Left kidney (tissue), 2 donors: Measurements from ENCODE around the gene PSMD9. TPM values are rescaled to one million over a fixed set of nuclear protein-coding genes. Genes with fewer than 3 reads are reported as not detected.

Experiments
- DNase-seq: peaks from one replicate; pipeline ENCODE4 v3.0.0-alpha.2; 2013
- polyA plus RNA-seq: library from polyadenylated mRNA; unstranded; fragments of 120-200 nt; gene quantifications from one replicate; pipeline ENCODE4 v1.2.1, GENCODE V29; 2013; ENCODE audit not compliant: insufficient read length

The PSMD9 gene
- polyA plus RNA-seq, 1 donor = 44.9 TPM

DNA sequence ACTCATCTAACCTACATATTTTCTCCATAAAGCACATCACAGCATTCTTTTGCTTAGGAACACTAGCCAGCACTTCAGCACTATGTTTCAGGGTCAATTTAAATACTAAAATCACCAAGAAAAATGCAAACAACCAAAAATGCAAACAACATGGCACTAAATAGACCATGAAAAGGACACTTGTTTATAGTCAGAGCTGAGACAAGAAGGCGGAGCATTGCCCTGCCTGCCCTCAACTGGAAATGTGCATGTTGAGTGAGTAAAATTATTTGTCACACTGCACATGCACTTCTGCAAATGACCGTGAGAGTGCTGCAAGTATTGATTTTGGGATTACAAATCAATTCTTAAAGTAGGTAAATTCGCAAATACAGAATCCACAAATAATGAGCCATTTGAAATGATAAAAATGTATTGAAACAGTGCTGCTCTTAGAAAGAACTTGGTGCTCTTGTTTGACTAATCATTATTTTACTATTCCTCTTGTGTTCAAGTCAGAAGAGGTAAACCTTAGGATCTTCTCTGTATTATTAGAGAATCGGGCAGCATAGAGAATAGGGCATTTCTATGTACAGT is 64.6 kb downstream of the PSMD9 start:
- DNase-seq = no peak

DNA sequence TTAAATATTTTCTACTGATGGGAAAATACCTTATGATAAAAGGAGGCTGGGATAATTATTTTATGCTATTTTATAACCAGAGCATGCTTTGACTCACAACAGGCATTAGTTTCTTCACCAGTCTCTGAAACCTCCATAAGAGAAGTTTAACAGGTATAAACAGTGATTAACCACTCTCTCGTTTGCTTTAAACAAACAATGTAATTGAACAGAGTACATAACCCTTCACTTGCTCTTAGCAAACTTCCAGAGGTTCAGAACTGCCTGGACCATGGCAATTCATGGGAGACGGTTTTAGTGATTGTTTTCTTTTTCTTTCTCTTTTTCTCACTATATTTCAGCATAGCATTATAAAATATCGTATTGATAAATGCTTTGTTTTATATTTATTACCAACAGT is 65.1 kb downstream of the PSMD9 start:
- DNase-seq = no peak

DNA sequence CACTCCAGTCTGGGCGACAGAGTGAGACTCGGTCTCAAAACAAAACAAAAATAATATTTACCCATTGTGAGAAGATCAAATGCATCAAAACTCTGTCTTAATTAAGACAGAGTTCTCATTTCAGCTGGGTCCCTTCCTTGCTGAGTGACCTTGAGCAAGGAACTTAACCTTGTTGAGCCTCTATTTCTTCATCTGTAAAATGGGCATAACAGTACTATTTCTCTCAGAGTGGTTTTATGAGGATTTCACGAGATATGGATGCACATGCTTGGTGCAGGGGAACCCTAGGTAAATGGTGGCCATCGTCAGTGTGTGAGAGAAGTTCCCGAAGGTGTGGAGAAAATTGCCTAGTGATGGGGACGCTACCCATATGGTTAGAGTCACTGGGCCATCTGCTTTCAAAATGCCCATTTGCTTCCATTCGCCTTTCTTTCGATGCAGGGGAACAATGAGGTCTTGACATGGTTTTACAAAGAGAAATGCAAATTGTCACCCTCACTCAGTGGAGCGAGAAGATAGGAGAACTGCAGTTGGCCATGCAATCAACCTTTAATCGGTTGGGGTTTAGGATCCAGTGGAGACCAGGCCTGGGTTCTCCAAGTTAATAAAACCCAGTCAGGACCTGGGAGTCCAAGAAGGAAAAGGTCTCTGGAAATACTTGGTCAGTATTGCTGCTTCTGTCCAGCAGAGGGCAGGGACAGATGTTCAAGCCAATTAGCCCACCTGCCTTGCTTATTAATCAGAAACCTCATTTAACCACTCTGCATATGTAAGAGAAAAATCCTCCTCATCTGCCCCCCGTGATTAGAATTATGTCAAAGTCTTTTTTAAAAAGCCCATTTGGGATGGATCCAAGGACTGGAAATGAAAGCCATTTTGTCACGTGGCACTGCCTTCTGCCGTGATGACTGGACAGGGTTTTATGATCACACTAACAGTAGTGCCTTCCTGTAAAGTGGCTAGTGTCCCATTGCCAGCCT is 67.0 kb downstream of the PSMD9 start:
- no peak for DNase-seq

DNA sequence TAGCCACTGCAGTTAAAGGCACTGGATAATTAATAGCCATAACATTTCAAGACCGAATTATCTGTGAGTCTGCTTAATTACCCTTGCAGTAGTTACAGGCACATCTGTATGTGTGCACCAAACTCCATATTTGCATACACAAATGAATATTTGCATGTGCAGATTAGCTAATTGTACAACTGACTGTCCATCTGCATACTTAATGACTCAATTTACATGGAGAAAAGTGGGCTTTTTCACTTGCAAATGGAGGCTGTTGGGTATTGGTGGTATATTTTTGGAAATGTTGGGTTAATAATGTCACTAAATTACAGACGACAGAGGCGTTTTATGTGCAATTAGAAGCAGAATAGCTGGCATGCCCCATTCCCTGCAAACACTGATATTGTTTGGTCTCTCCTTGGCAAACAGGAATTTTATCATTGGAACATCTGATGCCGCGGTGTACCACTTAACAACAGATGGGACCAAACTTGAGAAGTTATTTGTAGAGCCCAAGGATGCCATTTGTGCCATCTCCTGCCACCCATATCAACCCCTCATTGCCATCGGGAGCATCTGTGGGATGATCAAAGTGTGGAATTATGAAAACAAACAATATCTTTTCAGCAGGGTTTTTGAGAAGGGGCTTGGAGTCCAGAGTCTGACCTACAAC is 69.4 kb downstream of the PSMD9 start:
- DNase-seq = no peak

DNA sequence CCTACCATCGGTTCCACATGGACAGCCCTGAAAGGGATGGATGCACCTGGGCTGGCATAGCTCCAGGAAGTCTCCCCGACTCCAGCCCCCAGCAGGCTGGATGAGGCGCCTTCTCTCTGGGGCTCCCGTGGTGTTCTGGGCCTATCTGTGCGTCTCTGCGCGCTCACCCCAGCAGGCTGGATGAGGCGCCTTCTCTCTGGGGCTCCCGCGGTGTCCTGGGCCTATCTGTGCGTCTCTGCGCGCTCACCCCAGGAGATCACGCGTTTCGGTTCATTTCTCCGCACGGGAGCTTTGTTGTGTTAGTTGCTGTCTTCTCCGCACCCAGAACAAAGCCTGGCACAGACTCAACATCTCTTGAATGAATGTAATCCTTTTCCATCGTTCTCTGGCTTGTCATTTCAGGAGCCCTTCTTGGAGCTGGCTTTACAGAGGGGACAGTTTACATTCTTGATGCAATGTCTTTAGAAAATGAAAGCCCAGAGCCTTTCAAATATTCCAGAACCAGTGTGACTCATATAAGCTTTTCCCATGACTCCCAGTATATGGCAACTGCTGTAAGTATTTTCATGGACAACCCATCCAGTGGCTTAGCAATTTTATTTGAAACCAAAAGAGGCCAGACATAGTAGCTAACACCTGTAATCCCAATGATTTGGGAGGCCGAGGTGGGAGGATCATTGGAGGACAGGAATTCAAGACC is 70.1 kb downstream of the PSMD9 start:
- DNase-seq = no peak

DNA sequence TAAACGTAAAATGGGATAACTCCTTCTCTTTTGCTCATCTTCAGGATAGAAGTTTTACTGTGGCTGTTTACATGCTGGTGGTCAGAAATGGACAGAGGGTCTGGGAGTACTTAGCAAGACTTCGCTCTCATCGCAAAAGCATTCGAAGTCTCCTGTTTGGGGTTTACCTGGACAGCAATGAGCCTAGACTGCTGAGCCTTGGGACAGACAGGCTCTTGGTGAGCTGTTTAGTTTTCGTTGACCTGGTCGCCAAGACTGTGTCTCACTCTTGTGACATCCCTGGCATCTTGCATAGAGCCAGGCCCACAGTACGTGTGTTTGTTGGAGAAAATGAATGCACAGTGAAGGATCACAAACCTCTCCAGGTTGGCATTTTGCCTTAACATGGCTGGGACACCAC is 72.0 kb downstream of the PSMD9 start:
- DNase-seq = no peak

DNA sequence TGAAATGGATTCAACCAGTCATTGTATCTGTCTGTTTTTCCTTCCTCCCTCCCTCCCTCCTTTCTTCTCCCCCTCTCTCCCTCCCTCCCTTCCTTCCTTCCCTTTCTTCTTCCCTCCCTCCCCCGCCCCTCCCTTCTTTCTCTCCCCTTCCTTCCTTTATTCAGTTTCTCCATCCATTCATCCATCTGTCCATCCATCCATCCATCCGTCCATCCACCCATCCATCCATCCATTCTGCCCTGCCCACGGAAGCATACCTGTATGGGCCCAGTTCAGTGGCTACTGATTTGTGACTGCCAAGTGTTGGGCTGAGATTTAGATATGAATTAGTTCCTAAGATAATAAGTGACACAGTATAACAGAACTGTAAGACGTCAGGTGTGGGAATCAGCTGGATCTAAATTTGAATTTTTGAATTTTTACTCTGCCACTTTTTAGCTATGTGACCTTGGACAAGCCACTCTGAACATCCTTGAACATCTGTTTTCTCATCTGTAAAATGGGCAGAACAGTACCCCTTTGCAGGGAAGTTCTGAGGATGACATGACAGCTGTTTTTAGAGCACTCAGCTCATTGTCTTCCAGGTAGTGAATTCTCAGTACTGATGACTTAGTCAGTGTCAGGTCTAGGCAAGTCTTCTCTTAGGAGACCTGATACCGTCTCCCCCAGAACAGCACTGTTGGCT is 72.7 kb downstream of the PSMD9 start:
- DNase-seq = no peak

DNA sequence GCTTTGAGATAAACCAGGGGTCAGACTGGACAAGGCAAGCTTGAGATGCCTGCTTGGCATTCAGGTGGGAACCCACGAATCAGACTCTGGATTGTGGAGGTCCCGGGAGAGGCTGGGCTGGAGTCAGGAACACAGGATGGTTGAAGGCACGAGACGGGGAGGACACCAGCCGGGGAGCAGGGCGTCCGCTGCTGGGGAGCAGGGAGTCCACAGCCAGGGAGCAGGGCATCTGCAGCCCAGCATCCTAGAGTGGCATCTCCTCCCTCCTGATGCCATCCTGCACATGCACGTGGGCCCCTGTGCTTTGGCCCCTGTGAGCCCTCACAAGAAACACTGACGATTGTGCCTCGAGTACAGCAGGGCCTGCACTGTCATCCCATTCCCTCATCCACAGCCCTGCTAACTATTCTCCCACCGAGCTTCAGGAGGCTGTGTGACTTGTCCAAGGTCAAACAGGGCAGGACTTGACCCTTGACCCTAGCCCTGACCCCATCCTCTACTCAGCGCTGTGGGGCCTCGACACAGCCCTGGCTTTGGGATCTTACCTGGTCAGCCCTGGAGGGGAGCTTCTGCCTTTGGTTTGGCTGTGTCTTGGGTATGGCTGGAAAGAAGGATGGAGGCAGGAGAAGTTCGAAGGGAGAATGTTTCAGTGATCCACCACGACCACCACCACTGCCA is 74.9 kb downstream of the PSMD9 start:
- no peak for DNase-seq

DNA sequence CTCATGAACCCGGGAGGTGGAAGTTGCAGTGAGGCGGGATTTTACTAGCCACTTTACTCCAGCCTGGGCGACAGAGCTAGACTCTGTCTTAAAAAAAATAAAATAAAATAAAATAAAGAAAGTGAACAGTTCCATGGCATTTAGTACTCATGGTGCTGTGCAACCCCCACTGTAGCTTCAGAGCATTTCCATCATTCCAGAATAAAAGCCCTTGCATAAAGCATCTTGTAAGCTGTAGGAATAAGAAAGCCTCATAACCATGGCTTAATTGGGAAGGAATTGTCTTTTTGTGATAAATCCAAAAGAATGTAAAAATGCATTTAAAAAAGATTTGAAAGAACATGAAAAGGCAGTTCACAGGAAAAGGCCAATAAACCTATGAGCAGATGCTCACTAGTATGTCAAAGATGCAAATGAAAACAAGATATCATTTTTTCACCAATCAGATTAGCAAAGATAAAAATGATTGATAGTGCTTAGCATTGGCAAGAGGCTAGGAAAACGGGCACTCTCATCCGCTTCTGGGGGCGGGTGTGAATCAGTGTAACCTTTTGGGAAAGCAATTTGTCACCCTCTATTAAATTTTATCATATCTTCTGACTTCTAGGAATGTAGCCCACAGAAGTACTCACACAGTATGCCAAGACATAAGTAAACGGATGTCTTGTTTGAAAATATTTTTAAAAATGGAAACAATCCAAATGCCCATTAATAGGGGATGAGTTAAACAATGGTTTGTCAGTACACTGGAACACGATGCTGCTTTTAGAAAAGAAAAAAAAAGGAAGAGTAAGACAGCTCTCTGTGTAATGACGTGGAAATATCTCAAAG is 76.4 kb downstream of the PSMD9 start:
- no peak for DNase-seq

DNA sequence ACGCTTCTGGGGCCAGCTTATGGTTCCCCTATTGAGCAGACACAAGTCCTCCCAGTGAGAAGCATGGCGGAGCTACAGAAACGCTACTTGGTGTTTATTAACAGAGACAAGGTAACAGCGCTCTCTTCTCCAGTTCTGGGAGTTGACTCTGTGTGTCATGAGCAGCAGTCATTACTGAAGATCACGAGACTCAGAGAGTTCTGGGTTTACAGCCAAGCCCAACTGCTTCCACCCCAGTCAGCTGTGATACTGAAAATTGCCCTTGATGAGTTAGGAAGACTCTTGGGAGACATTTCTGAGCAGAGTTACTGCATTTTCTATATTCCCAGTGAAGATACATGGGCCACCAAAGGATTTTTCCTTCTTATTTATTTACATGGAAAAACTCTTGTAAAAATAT is 78.4 kb downstream of the PSMD9 start:
- no peak for DNase-seq

Other genes starting within 250 kb of the PSMD9 start
- 2.0 TPM for gene MORN3, start 219.1 kb upstream of the PSMD9 start, polyA plus RNA-seq
- gene TMEM120B, start 176.0 kb upstream of the PSMD9 start, polyA plus RNA-seq = 11.9 TPM
- gene RHOF, start 95.1 kb upstream of the PSMD9 start, polyA plus RNA-seq = 15.9 TPM
- 15.4 TPM for gene SETD1B, start 84.8 kb upstream of the PSMD9 start, polyA plus RNA-seq
- gene HPD, start 29.9 kb upstream of the PSMD9 start, polyA plus RNA-seq = 2.6 TPM
- gene CFAP251, start 29.8 kb downstream of the PSMD9 start, polyA plus RNA-seq = 14.5 TPM
- gene BCL7A, start 133.1 kb downstream of the PSMD9 start, polyA plus RNA-seq = 37.9 TPM
- gene MLXIP, start 190.0 kb downstream of the PSMD9 start, polyA plus RNA-seq = 43.0 TPM